Epithelial cell of umbilical artery (primary cell): ENCODE results near the gene ARHGAP45. TPM values are rescaled to one million over a fixed set of nuclear protein-coding genes. Genes with fewer than 3 reads are reported as not detected.

Source experiments
- total RNA-seq: library from RNA; depleted of rRNA; stranded (reverse); fragments of >200 nt; gene quantifications from 2 replicates; pipeline ENCODE4 v1.2.3, GENCODE V29; 2014

Gene ARHGAP45, protein sequence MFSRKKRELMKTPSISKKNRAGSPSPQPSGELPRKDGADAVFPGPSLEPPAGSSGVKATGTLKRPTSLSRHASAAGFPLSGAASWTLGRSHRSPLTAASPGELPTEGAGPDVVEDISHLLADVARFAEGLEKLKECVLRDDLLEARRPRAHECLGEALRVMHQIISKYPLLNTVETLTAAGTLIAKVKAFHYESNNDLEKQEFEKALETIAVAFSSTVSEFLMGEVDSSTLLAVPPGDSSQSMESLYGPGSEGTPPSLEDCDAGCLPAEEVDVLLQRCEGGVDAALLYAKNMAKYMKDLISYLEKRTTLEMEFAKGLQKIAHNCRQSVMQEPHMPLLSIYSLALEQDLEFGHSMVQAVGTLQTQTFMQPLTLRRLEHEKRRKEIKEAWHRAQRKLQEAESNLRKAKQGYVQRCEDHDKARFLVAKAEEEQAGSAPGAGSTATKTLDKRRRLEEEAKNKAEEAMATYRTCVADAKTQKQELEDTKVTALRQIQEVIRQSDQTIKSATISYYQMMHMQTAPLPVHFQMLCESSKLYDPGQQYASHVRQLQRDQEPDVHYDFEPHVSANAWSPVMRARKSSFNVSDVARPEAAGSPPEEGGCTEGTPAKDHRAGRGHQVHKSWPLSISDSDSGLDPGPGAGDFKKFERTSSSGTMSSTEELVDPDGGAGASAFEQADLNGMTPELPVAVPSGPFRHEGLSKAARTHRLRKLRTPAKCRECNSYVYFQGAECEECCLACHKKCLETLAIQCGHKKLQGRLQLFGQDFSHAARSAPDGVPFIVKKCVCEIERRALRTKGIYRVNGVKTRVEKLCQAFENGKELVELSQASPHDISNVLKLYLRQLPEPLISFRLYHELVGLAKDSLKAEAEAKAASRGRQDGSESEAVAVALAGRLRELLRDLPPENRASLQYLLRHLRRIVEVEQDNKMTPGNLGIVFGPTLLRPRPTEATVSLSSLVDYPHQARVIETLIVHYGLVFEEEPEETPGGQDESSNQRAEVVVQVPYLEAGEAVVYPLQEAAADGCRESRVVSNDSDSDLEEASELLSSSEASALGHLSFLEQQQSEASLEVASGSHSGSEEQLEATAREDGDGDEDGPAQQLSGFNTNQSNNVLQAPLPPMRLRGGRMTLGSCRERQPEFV
- 10.1 and 10.5 TPM in 2 replicates for total RNA-seq

DNA sequence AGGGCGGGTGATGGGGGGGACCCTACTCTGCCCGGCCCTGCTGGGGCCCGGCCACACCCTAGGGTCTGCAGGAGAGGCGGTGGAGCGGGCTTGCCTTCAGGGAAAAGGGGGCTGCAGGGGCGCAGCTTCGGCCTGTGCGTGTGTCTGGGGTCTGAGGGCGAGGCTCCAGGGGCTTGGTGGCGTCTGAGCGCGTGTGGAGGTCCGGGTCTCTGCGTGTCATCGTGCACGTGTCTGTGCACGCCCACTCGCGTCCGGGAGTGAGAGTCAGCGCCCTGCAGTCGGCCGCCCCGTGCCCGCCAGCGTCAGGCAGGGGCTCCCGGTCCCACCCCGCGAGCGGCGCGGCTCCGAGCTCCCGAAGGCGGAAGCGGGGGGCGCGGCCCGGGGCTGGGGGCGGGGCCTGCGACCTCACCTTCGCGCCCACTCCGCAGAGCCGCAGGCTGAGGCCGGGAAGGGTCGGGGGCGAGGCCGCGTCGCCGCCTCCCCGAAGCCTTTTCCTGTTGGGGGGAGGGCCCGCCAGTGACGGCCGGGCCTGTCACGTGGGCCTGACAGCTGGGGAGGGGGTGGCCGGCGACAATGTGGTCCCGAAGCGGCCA lies at the start of gene ARHGAP45:
Gene ARHGAP45 (plus strand): TSS at position 420 of the 593 bp plus-strand sequence. CDS start 239 bp downstream, outside the sequence.

GRCh38 chr19:1020868-1021425 lies 46.0 kb upstream of the ARHGAP45 start, which contains the start of gene TMEM259:
Gene TMEM259 (minus strand): TSS chr19:1021123. CDS start chr19:1020996, 127 bp downstream.

DNA sequence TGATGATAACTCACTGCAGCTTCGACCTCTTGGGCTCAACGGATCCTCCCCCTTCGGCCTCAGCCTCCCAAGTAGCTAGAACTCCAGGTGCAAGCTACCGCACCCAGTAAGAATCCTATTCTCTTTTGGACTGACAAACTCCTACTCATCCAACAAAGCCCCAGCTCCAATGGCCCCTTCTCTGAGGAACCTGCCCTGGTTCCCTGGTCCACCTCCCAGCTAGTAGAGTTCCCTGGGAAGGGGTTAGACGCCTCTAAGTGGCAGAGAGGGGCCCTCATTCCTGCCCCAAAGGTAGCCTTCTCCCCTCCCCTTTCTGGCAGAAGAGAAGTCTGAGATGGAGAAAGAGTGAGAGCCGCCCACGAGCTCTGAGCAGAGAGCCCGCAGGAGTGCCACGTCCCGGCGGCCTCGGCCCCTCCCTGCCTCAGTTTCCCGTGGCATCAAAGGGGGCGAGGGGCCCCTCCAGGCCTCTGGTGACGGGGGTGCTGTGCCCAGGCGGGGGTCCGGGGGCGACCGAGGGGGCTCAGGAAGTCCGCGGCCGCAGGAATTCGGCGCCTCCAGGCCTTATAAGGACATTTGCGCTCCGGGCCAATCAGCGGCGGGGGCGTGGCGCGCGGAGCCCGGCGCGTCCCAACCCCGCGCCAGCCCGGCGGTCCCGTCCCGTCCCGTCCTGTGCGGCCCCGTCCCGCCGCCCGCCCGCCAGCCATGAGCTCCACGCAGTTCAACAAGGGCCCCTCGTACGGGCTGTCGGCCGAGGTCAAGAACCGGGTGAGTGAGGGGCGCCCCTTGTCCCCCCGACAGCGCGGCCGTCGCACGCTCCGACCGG lies 40.8 kb upstream of the ARHGAP45 start, which contains the start of gene CNN2:
Gene CNN2 (plus strand): TSS at position 649 of the 823 bp plus-strand sequence. CDS start 54 bp downstream, at position 703.

GRCh38 chr19:1039646-1040475 lies 27.1 kb upstream of the ARHGAP45 start, which contains the start of gene ABCA7:
Gene ABCA7 (plus strand): TSS chr19:1040107. CDS start chr19:1041362, 1,255 bp downstream.

DNA sequence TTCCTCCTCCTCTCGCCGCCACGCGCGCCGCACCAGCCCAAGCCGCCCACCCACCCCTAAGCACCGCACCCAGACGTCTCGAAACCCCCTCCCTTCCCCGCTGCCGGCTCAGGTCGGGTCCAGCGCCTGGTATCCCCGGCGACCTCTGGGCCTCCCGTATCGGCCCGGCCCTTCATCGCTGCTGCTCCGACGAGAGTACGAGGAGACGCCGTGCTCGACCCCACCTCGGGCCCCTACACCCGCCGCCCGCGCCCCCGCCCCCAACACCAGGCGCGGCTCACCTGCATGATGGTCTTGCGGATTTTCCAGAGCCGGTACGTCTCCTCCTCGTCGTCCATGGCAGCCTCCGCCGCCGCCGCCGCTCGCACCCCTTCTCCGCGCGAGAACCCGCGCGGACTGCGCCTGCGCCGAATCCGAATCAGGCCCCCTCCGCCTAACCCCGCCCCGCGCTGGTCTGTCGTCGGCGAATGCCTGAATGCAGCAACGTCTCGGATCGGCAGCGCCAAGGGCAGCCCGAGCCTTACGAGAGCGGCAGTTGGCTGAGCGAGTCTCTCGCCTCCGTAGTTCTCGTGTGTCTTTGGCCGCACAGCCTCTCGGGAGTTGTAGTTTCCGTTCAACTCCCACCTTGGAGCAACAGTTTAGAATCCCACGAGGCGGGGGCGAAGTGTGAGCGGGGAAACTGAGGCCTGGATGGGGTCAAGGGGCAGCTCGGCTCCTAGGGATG lies 28.2 kb downstream of the ARHGAP45 start, which contains the start of gene POLR2E:
Gene POLR2E (minus strand): TSS at position 398 of the 724 bp plus-strand sequence. CDS start 60 bp downstream, at position 338.

GRCh38 chr19:1103708-1104310 lies 36.8 kb downstream of the ARHGAP45 start, which contains the start of gene GPX4:
Gene GPX4 (plus strand): TSS chr19:1103994. CDS start chr19:1104044, 50 bp downstream.

Other genes starting within 250 kb of the ARHGAP45 start
- gene PLPPR3, start 245.2 kb upstream of the ARHGAP45 start, total RNA-seq, result 0.15 and 0.97 TPM in 2 replicates
- gene AZU1, start 239.3 kb upstream of the ARHGAP45 start, total RNA-seq, result not detected in 2 replicates
- gene PRTN3, start 226.2 kb upstream of the ARHGAP45 start, total RNA-seq, result not detected in 2 replicates
- gene ELANE, start 214.9 kb upstream of the ARHGAP45 start, total RNA-seq, result not detected in 2 replicates
- gene CFD, start 207.5 kb upstream of the ARHGAP45 start, total RNA-seq, result 0.30 and 1.3 TPM in 2 replicates
- gene MED16, start 174.0 kb upstream of the ARHGAP45 start, total RNA-seq, result 17.2 and 23.4 TPM in 2 replicates
- gene RNU6-9, start 173.7 kb upstream of the ARHGAP45 start, total RNA-seq, result not detected in 2 replicates
- gene R3HDM4, start 153.9 kb upstream of the ARHGAP45 start, total RNA-seq, result 14.0 and 18.8 TPM in 2 replicates
- gene KISS1R, start 149.8 kb upstream of the ARHGAP45 start, total RNA-seq, result not detected in 2 replicates
- 2.7 and 7.1 TPM in 2 replicates for gene ARID3A, start 141.1 kb upstream of the ARHGAP45 start, total RNA-seq
- gene WDR18, start 82.8 kb upstream of the ARHGAP45 start, total RNA-seq, result 83.3 and 118 TPM in 2 replicates
- gene GRIN3B, start 66.7 kb upstream of the ARHGAP45 start, total RNA-seq, result 0.65 TPM in 1 of 2 replicates, not detected in the other
- gene TMEM259, start 46.0 kb upstream of the ARHGAP45 start, total RNA-seq, result 52.3 and 57.5 TPM in 2 replicates
- not detected in 2 replicates for gene RNU6-2, start 45.6 kb upstream of the ARHGAP45 start, total RNA-seq
- 120 and 173 TPM in 2 replicates for gene CNN2, start 40.6 kb upstream of the ARHGAP45 start, total RNA-seq
- 4.5 and 5.2 TPM in 2 replicates for gene ABCA7, start 27.1 kb upstream of the ARHGAP45 start, total RNA-seq
- gene POLR2E, start 28.2 kb downstream of the ARHGAP45 start, total RNA-seq, result 88.0 and 145 TPM in 2 replicates
- 323 and 461 TPM in 2 replicates for gene GPX4, start 36.8 kb downstream of the ARHGAP45 start, total RNA-seq
- gene SBNO2, start 107.1 kb downstream of the ARHGAP45 start, total RNA-seq, result 28.3 and 31.0 TPM in 2 replicates
- gene STK11, start 138.6 kb downstream of the ARHGAP45 start, total RNA-seq, result 89.0 and 103 TPM in 2 replicates
- 1.6 and 2.6 TPM in 2 replicates for gene CBARP, start 170.8 kb downstream of the ARHGAP45 start, total RNA-seq
- gene ATP5F1D, start 174.6 kb downstream of the ARHGAP45 start, total RNA-seq, result 18.1 and 28.9 TPM in 2 replicates
- 16.6 and 39.8 TPM in 2 replicates for gene MIDN, start 181.4 kb downstream of the ARHGAP45 start, total RNA-seq
- 147 and 208 TPM in 2 replicates for gene CIRBP, start 202.2 kb downstream of the ARHGAP45 start, total RNA-seq
- 15.2 and 22.7 TPM in 2 replicates for gene FAM174C, start 208.4 kb downstream of the ARHGAP45 start, total RNA-seq
- gene EFNA2, start 218.7 kb downstream of the ARHGAP45 start, total RNA-seq, result 0.97 TPM in 1 of 2 replicates, not detected in the other